ENCODE data around the gene CTCF.

Gene CTCF

GRCh38 chr16:67538666-67539101 is 23.6 kb upstream of the CTCF start:
- H2BK12ac ChIP-seq (ENCODE audit: low read length in 2 of 2): no peak overlapping the region
- H3K14ac ChIP-seq (ENCODE audit: low read length in 2 of 2): no peak overlapping the region
- H4K8ac ChIP-seq (ENCODE audit: low read length): no peak overlapping the region
- H3K4ac ChIP-seq (ENCODE audit: low read depth in 1 of 2, low read length in 2 of 2): peak overlapping the region in 1 of 2 experiments; percentile 7
- peak overlapping the region; percentile 96 for H3K4me2 ChIP-seq (ENCODE audit: low read length, poor library complexity, severe bottlenecking)
- peaks cover 46% of the 10 kb centered on the region for H3K4me1 ChIP-seq (ENCODE audit: control insufficient read depth, insufficient read depth, low read depth, low read length)
- peaks cover 36% of the 10 kb centered on the region for H3K79me1 ChIP-seq (replicated peaks; ENCODE audit: low read length, poor library complexity, severe bottlenecking)
- peak overlapping the region in 1 of 2 experiments; percentile 79 for H3K23ac ChIP-seq (ENCODE audit: low read length in 2 of 2)
- no peak overlapping the region for H2AFZ ChIP-seq (ENCODE audit: low read depth, low read length)
- no peak overlapping the region for H3K27ac ChIP-seq (ENCODE audit: low read length, poor library complexity, severe bottlenecking)
- H3K9ac ChIP-seq (ENCODE audit: low read length): peak overlapping the region; percentile 91
- H4K91ac ChIP-seq (ENCODE audit: low read length): no peak overlapping the region
- H2BK15ac ChIP-seq (ENCODE audit: low read depth, poor library complexity, severe bottlenecking): no peak overlapping the region
- peak; percentile 77 for DNase-seq
- no peak overlapping the region for H2AK5ac ChIP-seq (ENCODE audit: low read length, severe bottlenecking)
- H3K4me3 ChIP-seq (ENCODE audit: insufficient read depth in 1 of 2, low read depth in 1 of 2, low read length in 2 of 2): peak overlapping the region in 1 of 2 experiments; percentile 81
- peak overlapping the region; percentile 58 to 83 for H3K18ac ChIP-seq (ENCODE audit: low read depth in 1 of 2, low read length in 2 of 2)
- H2BK120ac ChIP-seq (ENCODE audit: low read depth, low read length): no peak overlapping the region
- no peaks in the 10 kb centered on the region for H3K9me3 ChIP-seq (ENCODE audit: control insufficient read depth, low read length)
- 23% methylated on average over 23 of the region's 23 CpGs for WGBS
- no peaks in the 10 kb centered on the region for H3K27me3 ChIP-seq (ENCODE audit: control insufficient read depth in 1 of 2, insufficient read depth in 1 of 2, low read length in 2 of 2)
- peaks cover 47 to 57% of the 10 kb centered on the region in 2 experiments for H3K36me3 ChIP-seq (ENCODE audit: control insufficient read depth in 1 of 2, insufficient read depth in 2 of 2, low read depth in 1 of 2, low read length in 2 of 2)
- H2BK5ac ChIP-seq (ENCODE audit: low read depth, low read length, poor library complexity, severe bottlenecking): no peak overlapping the region

DNA sequence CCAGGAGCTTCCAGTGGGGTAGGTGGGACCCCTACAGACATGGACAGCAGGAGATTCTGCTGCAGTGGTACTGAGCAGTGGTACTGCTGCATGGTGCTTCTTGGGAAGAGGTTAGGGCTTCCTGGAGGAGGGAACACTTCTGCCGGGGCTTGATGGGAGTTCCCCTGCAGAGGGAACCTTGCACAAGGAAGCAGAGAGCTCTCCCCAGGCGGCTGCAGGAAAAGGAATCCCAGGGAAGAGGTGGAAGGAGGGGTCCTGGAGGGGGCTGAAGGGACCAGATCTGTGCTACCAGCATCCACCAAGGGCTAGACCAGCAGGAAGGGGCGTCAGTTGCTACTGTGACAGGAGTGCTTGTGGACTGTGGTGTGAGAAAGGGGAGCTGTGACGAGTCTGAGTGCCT is 23.1 kb upstream of the CTCF start:
- 67% methylated on average over 2 of the region's 4 CpGs for WGBS
- H3K9ac ChIP-seq (ENCODE audit: low read length): peak overlapping the region; percentile 91
- no peak overlapping the region for H2BK12ac ChIP-seq (ENCODE audit: low read length in 2 of 2)
- DNase-seq: peak; percentile 29
- no peaks in the 10 kb centered on the region for H3K27me3 ChIP-seq (ENCODE audit: control insufficient read depth in 1 of 2, insufficient read depth in 1 of 2, low read length in 2 of 2)
- H3K4me1 ChIP-seq (ENCODE audit: control insufficient read depth, insufficient read depth, low read depth, low read length): peaks cover 46% of the 10 kb centered on the region
- H2AK5ac ChIP-seq (ENCODE audit: low read length, severe bottlenecking): no peak overlapping the region
- H3K9me3 ChIP-seq (ENCODE audit: control insufficient read depth, low read length): no peaks in the 10 kb centered on the region
- peaks cover 36% of the 10 kb centered on the region for H3K79me1 ChIP-seq (replicated peaks; ENCODE audit: low read length, poor library complexity, severe bottlenecking)
- no peak overlapping the region for H4K8ac ChIP-seq (ENCODE audit: low read length)
- H3K18ac ChIP-seq (ENCODE audit: low read depth in 1 of 2, low read length in 2 of 2): no peak overlapping the region
- no peak overlapping the region for H4K91ac ChIP-seq (ENCODE audit: low read length)
- no peak overlapping the region for H2BK120ac ChIP-seq (ENCODE audit: low read depth, low read length)
- H3K14ac ChIP-seq (ENCODE audit: low read length in 2 of 2): no peak overlapping the region
- no peak overlapping the region for H3K27ac ChIP-seq (ENCODE audit: low read length, poor library complexity, severe bottlenecking)
- no peak overlapping the region for H2BK15ac ChIP-seq (ENCODE audit: low read depth, poor library complexity, severe bottlenecking)
- H3K23ac ChIP-seq (ENCODE audit: low read length in 2 of 2): no peak overlapping the region
- H2BK5ac ChIP-seq (ENCODE audit: low read depth, low read length, poor library complexity, severe bottlenecking): no peak overlapping the region
- H3K4ac ChIP-seq (ENCODE audit: low read depth in 1 of 2, low read length in 2 of 2): no peak overlapping the region
- no peak overlapping the region for H3K4me2 ChIP-seq (ENCODE audit: low read length, poor library complexity, severe bottlenecking)
- no peak overlapping the region for H2AFZ ChIP-seq (ENCODE audit: low read depth, low read length)
- H3K36me3 ChIP-seq (ENCODE audit: control insufficient read depth in 1 of 2, insufficient read depth in 2 of 2, low read depth in 1 of 2, low read length in 2 of 2): peaks cover 53 to 63% of the 10 kb centered on the region in 2 experiments
- peak overlapping the region in 1 of 2 experiments; percentile 81 for H3K4me3 ChIP-seq (ENCODE audit: insufficient read depth in 1 of 2, low read depth in 1 of 2, low read length in 2 of 2)

GRCh38 chr16:67539691-67540635 is 22.4 kb upstream of the CTCF start:
- 97% methylated on average over 17 of the region's 27 CpGs for WGBS
- Histone ChIP-seq H3K23ac (ENCODE audit: low read length in 2 of 2) (no peak overlapping the region), H4K8ac (ENCODE audit: low read length) (no peak overlapping the region), H3K9me3 (ENCODE audit: control insufficient read depth, low read length) (no peaks in the 10 kb centered on the region), H3K18ac (ENCODE audit: low read depth in 1 of 2, low read length in 2 of 2) (no peak overlapping the region), H3K27me3 (ENCODE audit: control insufficient read depth in 1 of 2, insufficient read depth in 1 of 2, low read length in 2 of 2) (no peaks in the 10 kb centered on the region), H2BK15ac (ENCODE audit: low read depth, poor library complexity, severe bottlenecking) (no peak overlapping the region), H2BK5ac (ENCODE audit: low read depth, low read length, poor library complexity, severe bottlenecking) (no peak overlapping the region), H3K14ac (ENCODE audit: low read length in 2 of 2) (no peak overlapping the region), H2AK5ac (ENCODE audit: low read length, severe bottlenecking) (no peak overlapping the region), H3K4ac (ENCODE audit: low read depth in 1 of 2, low read length in 2 of 2) (no peak overlapping the region), H2AFZ (ENCODE audit: low read depth, low read length) (no peak overlapping the region), H2BK120ac (ENCODE audit: low read depth, low read length) (no peak overlapping the region), H3K4me2 (ENCODE audit: low read length, poor library complexity, severe bottlenecking) (no peak overlapping the region), H3K9ac (ENCODE audit: low read length) (no peak overlapping the region), H4K91ac (ENCODE audit: low read length) (no peak overlapping the region), H3K36me3 (ENCODE audit: control insufficient read depth in 1 of 2, insufficient read depth in 2 of 2, low read depth in 1 of 2, low read length in 2 of 2) (peaks cover 59 to 70% of the 10 kb centered on the region in 2 experiments), H3K4me1 (ENCODE audit: control insufficient read depth, insufficient read depth, low read depth, low read length) (peaks cover 44% of the 10 kb centered on the region), H3K4me3 (ENCODE audit: insufficient read depth in 1 of 2, low read depth in 1 of 2, low read length in 2 of 2) (no peak overlapping the region), H3K79me1 (replicated peaks; ENCODE audit: low read length, poor library complexity, severe bottlenecking) (peaks cover 36% of the 10 kb centered on the region), H3K27ac (ENCODE audit: low read length, poor library complexity, severe bottlenecking) (no peak overlapping the region), H2BK12ac (ENCODE audit: low read length in 2 of 2) (no peak overlapping the region)
- DNase-seq: no peak

DNA sequence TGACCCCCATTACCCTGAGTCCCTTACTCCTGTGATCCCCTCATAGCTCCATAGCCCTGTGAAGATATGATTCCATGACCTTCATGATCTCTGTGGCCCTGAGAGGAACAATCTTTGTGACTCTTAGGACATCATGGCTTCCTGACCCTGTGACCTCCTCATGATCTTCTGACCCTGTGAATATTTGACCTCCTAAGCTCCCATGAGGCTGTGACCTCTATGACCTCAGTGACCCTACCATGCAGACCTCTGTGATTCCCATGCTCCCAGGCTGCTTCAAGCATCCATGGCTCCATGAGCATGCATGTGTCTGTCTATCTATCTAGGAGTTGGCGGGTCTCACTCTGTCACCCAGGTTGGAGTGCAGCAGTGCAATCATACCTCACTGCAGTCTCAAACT is 21.6 kb upstream of the CTCF start:
- no peak overlapping the region for H2BK15ac ChIP-seq (ENCODE audit: low read depth, poor library complexity, severe bottlenecking)
- H3K27me3 ChIP-seq (ENCODE audit: control insufficient read depth in 1 of 2, insufficient read depth in 1 of 2, low read length in 2 of 2): no peaks in the 10 kb centered on the region
- H3K79me1 ChIP-seq (replicated peaks; ENCODE audit: low read length, poor library complexity, severe bottlenecking): peaks cover 30% of the 10 kb centered on the region
- no peak for DNase-seq
- no peak overlapping the region for H2BK12ac ChIP-seq (ENCODE audit: low read length in 2 of 2)
- no peak overlapping the region for H3K27ac ChIP-seq (ENCODE audit: low read length, poor library complexity, severe bottlenecking)
- H3K14ac ChIP-seq (ENCODE audit: low read length in 2 of 2): no peak overlapping the region
- H3K9me3 ChIP-seq (ENCODE audit: control insufficient read depth, low read length): no peaks in the 10 kb centered on the region
- H3K9ac ChIP-seq (ENCODE audit: low read length): no peak overlapping the region
- no peak overlapping the region for H2AFZ ChIP-seq (ENCODE audit: low read depth, low read length)
- peaks cover 37% of the 10 kb centered on the region for H3K4me1 ChIP-seq (ENCODE audit: control insufficient read depth, insufficient read depth, low read depth, low read length)
- H3K4me2 ChIP-seq (ENCODE audit: low read length, poor library complexity, severe bottlenecking): no peak overlapping the region
- H3K4me3 ChIP-seq (ENCODE audit: insufficient read depth in 1 of 2, low read depth in 1 of 2, low read length in 2 of 2): no peak overlapping the region
- H3K4ac ChIP-seq (ENCODE audit: low read depth in 1 of 2, low read length in 2 of 2): no peak overlapping the region
- no peak overlapping the region for H4K8ac ChIP-seq (ENCODE audit: low read length)
- no peak overlapping the region for H3K18ac ChIP-seq (ENCODE audit: low read depth in 1 of 2, low read length in 2 of 2)
- no peak overlapping the region for H4K91ac ChIP-seq (ENCODE audit: low read length)
- H3K36me3 ChIP-seq (ENCODE audit: control insufficient read depth in 1 of 2, insufficient read depth in 2 of 2, low read depth in 1 of 2, low read length in 2 of 2): peaks cover 63 to 70% of the 10 kb centered on the region in 2 experiments
- H2BK5ac ChIP-seq (ENCODE audit: low read depth, low read length, poor library complexity, severe bottlenecking): no peak overlapping the region
- no peak overlapping the region for H2AK5ac ChIP-seq (ENCODE audit: low read length, severe bottlenecking)
- WGBS: 98% methylated on average over 1 of the region's 1 CpG
- no peak overlapping the region for H3K23ac ChIP-seq (ENCODE audit: low read length in 2 of 2)
- H2BK120ac ChIP-seq (ENCODE audit: low read depth, low read length): no peak overlapping the region

Measured in mesenchymal stem cell (in vitro differentiated cells and primary cell).